RWPE1 (cell line): ENCODE results near the gene SRGAP1.

ENCODE experiments used
- CTCF ChIA-PET: fragments of 350-600 bp; sonication (Branson Sonifier 250); formaldehyde crosslinking; extraction: SDS; loops from one replicate; lab custom pipeline; 2021; lab: Yijun Ruan, JAX
- POLR2A ChIA-PET: fragments of 400-600 bp; formaldehyde crosslinking; extraction: SDS; loops from one replicate; lab custom pipeline; 2020; ENCODE audit warnings: antibody characterized with exemption; ENCODE audit not compliant: low non-redundant PET; lab: Yijun Ruan, JAX
- DNase-seq: peaks from one replicate; pipeline ENCODE4 v3.0.0; 2012; ENCODE audit warnings: low spot score
- H3K27ac ChIP-seq: fragments of 450-650 bp; 2 replicates; pipeline ENCODE4 v1.5.1; 2017
- CTCF ChIP-seq: fragments of 450-650 bp; conservative IDR thresholded peaks from 2 replicates; pipeline ENCODE4 v1.5.1; 2017; ENCODE audit warnings: low read depth, mild to moderate bottlenecking

Gene SRGAP1

DNA sequence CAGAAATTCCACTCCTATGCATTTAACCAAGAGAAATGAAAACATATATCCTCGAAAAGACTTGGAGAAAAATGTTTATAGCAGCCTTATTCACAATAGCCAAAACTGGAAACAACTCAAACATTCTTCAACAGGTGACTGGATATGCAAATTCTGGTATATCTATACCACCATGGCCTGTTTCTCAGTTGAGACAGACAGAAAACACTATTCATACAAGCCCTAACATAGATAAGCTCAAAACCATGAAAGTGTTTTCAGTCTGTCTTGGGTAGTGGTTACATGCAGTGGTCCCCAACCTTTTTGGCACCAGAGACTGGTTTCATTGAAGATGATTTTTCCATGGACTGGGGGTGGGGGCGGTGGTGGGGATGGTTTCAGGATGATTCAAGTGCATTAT is 83.8 kb downstream of the SRGAP1 start:
- no peak overlapping the region for H3K27ac ChIP-seq
- no peak for TF ChIP-seq CTCF
- ChIA-PET POLR2A (no interaction called here), CTCF (interaction anchor here (1.0 kb wide), 1 partner anchor 37 kb away, joined by 3 read pairs; no protein-coding TSS in a partner anchor)
- DNase-seq: no peak

DNA sequence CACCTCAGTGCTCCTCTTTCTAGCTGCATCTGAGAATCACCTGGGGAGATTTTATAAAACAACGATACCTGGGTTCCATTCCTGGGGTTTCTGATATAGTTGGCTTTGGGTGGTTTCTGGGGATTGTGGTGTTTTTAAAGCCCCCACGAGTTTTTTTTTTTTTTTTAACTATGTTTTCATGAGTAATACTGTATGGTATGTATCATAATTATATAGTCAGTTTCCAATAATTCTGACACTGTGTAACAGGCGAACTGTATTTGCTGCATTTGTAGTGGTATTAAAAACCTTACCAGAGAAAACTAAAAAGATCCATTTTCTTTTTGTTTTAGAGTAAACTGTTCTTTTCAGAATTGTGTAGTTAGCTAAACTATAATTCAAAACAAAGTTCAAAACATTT is 84.9 kb downstream of the SRGAP1 start:
- TF ChIP-seq CTCF: no peak
- no peak for DNase-seq
- no peak overlapping the region for H3K27ac ChIP-seq
- ChIA-PET POLR2A (interaction anchor here (0.7 kb wide), 1 partner anchor 195 kb away, joined by 7 read pairs; no protein-coding TSS in a partner anchor), CTCF (no interaction called here)

- POLR2A ChIA-PET: no interaction called here
- no peak for TF ChIP-seq CTCF
- DNase-seq: no peak
- H3K27ac ChIP-seq: no peak overlapping the region
- CTCF ChIA-PET: interaction anchor here (0.7 kb wide), 1 partner anchor 217 kb away, joined by 3 read pairs; no protein-coding TSS in a partner anchor
Observed at GRCh38 chr12:63930971-63931370, 86.5 kb downstream of the SRGAP1 start.

- no peak overlapping the region for H3K27ac ChIP-seq
- POLR2A ChIA-PET: no interaction called here
- CTCF ChIA-PET: no interaction called here
- no peak for TF ChIP-seq CTCF
- DNase-seq: no peak
Observed at GRCh38 chr12:63931703-63932102, 87.2 kb downstream of the SRGAP1 start.

DNA sequence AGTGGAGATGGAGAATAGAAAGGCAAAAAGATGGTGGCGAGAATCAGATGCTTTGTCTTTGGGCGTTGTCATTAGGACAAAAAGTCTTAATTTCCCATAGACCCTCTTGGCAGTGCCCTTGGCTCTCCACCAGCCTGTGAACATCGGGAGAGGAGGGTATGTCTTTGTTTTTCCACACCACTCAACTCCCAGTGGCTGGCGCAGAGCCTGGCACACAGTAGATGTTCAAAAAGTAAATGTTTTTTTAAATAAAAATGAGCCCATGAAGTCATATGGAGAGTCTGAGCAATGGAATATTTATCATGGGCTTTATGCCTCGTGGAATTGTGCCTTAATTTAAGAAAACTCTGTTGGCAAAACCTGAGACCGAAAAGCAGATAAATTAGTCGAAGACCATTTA is 90.4 kb downstream of the SRGAP1 start:
- ChIA-PET POLR2A (no interaction called here), CTCF (no interaction called here)
- TF ChIP-seq CTCF: no peak
- DNase-seq: no peak
- H3K27ac ChIP-seq: no peak overlapping the region

GRCh38 chr12:63935361-63935760 is 90.9 kb downstream of the SRGAP1 start:
- DNase-seq: no peak
- no peak overlapping the region for H3K27ac ChIP-seq
- CTCF ChIA-PET: no interaction called here
- no peak for TF ChIP-seq CTCF
- POLR2A ChIA-PET: no interaction called here
